ENCODE measurements around the gene CYP2J2. TPM values are rescaled to one million over a fixed set of nuclear protein-coding genes. Genes with fewer than 3 reads are reported as not detected.

The CYP2J2 gene
- polyA plus RNA-seq, 1 donor from 2014 or later = not detected

DNA sequence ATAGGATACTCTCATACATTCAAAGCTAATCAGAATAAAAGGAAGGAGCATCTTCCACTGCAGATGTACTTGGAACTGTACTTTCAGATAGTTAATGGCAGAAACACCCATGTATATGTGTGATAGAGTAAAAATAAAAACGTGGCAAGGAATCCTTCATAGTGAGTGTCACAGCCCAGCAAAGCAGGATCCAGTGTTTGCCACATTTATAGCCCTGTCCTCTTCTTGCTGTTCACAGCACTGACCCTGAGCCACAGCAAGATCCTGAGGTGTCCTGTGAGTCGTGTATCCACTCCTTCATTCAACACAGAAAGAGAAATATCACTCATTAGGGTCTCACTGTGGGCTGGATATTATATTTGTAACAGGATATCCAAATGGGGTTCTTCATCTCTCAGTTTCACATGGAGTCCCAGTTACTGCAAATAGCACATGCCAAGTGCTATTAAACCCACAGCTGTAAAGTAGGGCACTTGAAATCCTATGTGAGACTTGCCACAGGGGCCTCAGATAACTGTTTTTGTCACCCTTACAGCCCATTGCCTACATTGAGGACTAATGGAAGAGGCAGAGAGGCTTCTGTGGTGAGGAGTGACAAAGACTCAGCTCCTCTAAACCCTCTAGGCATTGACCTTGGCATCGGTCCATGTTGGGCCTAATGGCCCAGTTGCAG, 41.3 kb downstream of the CYP2J2 start:
- Histone ChIP-seq H3K79me2 (replicated peaks; ENCODE audit: insufficient read depth, low read length) (no peaks in the 10 kb centered on the region), H4K20me1 (ENCODE audit: insufficient read depth) (no peaks in the 10 kb centered on the region), H3K4me2 (ENCODE audit: low read length) (no peak overlapping the region), H3F3A (ENCODE audit: insufficient read depth, low read length, poor library complexity, severe bottlenecking) (no peaks in the 10 kb centered on the region), H3K4me3 (ENCODE audit: low read length) (no peak overlapping the region), H3K36me3 (ENCODE audit: insufficient read depth, low read length) (no peaks in the 10 kb centered on the region), H3K9ac (ENCODE audit: low read length) (no peak overlapping the region), H3K9me3 (ENCODE audit: low read length) (no peaks in the 10 kb centered on the region), H3K27me3 (ENCODE audit: insufficient read depth, low read depth, low read length) (no peaks in the 10 kb centered on the region), H2AFZ (ENCODE audit: low read depth, low read length) (no peak overlapping the region), H3K9me2 (ENCODE audit: insufficient read depth, low read length) (no peaks in the 10 kb centered on the region), H3K27ac (ENCODE audit: low read length) (no peak overlapping the region)
- no peak for TF ChIP-seq MXI1 (conservative IDR thresholded peaks at IDR 0.05; ENCODE audit: poor library complexity, severe bottlenecking)
- TF ChIP-seq CTCF (IDR thresholded peaks at IDR 0.05; ENCODE audit: poor library complexity, severe bottlenecking) = no peak
- no peak for TF ChIP-seq EZH2 (IDR thresholded peaks at IDR 0.05; ENCODE audit: borderline replicate concordance, insufficient read depth, low read length, poor library complexity, severe bottlenecking)
- TF ChIP-seq POLR2AphosphoS5 (IDR thresholded peaks at IDR 0.05) = no peak
- TF ChIP-seq TAF1 (IDR thresholded peaks at IDR 0.05; ENCODE audit: low read depth) = no peak
- TF ChIP-seq REST (IDR thresholded peaks at IDR 0.05; ENCODE audit: borderline replicate concordance) = no peak
- TF ChIP-seq SMC3 (conservative IDR thresholded peaks at IDR 0.05; ENCODE audit: poor library complexity) = no peak
- no peak for TF ChIP-seq RAD21 (conservative IDR thresholded peaks at IDR 0.05)
- no peak for TF ChIP-seq EP300 (conservative IDR thresholded peaks at IDR 0.05; ENCODE audit: poor library complexity, severe bottlenecking)

DNA sequence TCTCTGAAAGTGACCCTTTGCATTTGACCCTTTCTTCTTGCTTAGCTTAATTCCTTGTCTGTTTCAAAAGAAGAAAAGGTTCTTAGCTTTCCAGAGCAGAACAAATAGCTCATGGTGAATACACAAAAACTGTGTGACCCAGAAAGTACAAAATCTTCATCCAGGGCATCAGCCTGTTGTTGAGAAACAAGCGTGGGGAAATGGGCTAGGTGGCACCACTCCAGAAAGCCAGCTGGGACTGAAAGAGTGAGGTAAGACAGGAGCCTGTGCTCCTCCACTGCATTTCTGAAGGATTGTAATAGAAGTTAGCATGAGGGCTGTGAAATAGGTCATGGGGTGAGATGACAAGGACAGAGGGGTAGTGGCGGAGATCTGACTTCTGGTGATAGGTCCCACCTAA, 45.8 kb downstream of the CYP2J2 start:
- Histone ChIP-seq H3K36me3 (ENCODE audit: insufficient read depth, low read length) (no peaks in the 10 kb centered on the region), H3K9me2 (ENCODE audit: insufficient read depth, low read length) (no peaks in the 10 kb centered on the region), H3K27ac (ENCODE audit: low read length) (no peak overlapping the region), H3K79me2 (replicated peaks; ENCODE audit: insufficient read depth, low read length) (no peaks in the 10 kb centered on the region), H4K20me1 (ENCODE audit: insufficient read depth) (no peaks in the 10 kb centered on the region), H3K9ac (ENCODE audit: low read length) (no peak overlapping the region), H3K4me3 (ENCODE audit: low read length) (no peak overlapping the region), H3F3A (ENCODE audit: insufficient read depth, low read length, poor library complexity, severe bottlenecking) (no peaks in the 10 kb centered on the region), H3K4me2 (ENCODE audit: low read length) (no peak overlapping the region), H3K27me3 (ENCODE audit: insufficient read depth, low read depth, low read length) (no peaks in the 10 kb centered on the region), H3K9me3 (ENCODE audit: low read length) (no peaks in the 10 kb centered on the region), H2AFZ (ENCODE audit: low read depth, low read length) (no peak overlapping the region)
- no peak for TF ChIP-seq REST (IDR thresholded peaks at IDR 0.05; ENCODE audit: borderline replicate concordance)
- TF ChIP-seq MXI1 (conservative IDR thresholded peaks at IDR 0.05; ENCODE audit: poor library complexity, severe bottlenecking) = no peak

All from neural cell (in vitro differentiated cells).